Endothelial cell (in vitro differentiated cells): ENCODE results near the gene ZNF423. TPM values are rescaled to one million over a fixed set of nuclear protein-coding genes. Genes with fewer than 3 reads are reported as not detected.

Source experiments
- DNase-seq: peaks from one replicate; pipeline ENCODE4 v3.0.0; 2021; ENCODE audit warnings: low spot score
- H3K27ac Mint-ChIP-seq: one replicate; pipeline ENCODE4 v1.8.0; 2021; ENCODE audit warnings: mixed read lengths, inconsistent platforms; ENCODE audit not compliant: unreplicated experiment
- H3K27me3 Mint-ChIP-seq: one replicate; pipeline ENCODE4 v1.8.0; 2021; ENCODE audit warnings: mild to moderate bottlenecking, moderate library complexity, mixed read lengths, inconsistent platforms; ENCODE audit not compliant: unreplicated experiment
- H3K36me3 Mint-ChIP-seq: one replicate; pipeline ENCODE4 v1.8.0; 2021; ENCODE audit warnings: mild to moderate bottlenecking, low read depth, mixed read lengths, inconsistent platforms; ENCODE audit not compliant: unreplicated experiment
- H3K4me1 Mint-ChIP-seq: one replicate; pipeline ENCODE4 v1.8.0; 2021; ENCODE audit warnings: mild to moderate bottlenecking, mixed read lengths, inconsistent platforms; ENCODE audit not compliant: unreplicated experiment
- H3K4me3 Mint-ChIP-seq: one replicate; pipeline ENCODE4 v1.8.0; 2021; ENCODE audit warnings: mild to moderate bottlenecking, mixed read lengths, inconsistent platforms; ENCODE audit not compliant: unreplicated experiment
- H3K9me3 Mint-ChIP-seq: one replicate; pipeline ENCODE4 v1.8.0; 2021; ENCODE audit warnings: mixed read lengths, inconsistent platforms; ENCODE audit not compliant: unreplicated experiment
- total RNA-seq: library from RNA; stranded (reverse); fragmentation: NEBNext Ultra II Directional; extraction: Animal tissue kit (Norgen Biotek cat#: 25700); gene quantifications from one replicate; pipeline ENCODE4 v1.2.1, GENCODE V29; 2021; ENCODE audit not compliant: unreplicated experiment
- TF ChIP-seq, protein P1 (sequence below): fragments of 200-600 bp; sonication (generic); IDR thresholded peaks from one replicate; pipeline ENCODE4 v1.5.0; 2021; ENCODE audit warnings: antibody characterized with exemption; ENCODE audit not compliant: unreplicated experiment

Gene ZNF423
- total RNA-seq, 1 donor from 2014 or later: 44.8 TPM

DNA sequence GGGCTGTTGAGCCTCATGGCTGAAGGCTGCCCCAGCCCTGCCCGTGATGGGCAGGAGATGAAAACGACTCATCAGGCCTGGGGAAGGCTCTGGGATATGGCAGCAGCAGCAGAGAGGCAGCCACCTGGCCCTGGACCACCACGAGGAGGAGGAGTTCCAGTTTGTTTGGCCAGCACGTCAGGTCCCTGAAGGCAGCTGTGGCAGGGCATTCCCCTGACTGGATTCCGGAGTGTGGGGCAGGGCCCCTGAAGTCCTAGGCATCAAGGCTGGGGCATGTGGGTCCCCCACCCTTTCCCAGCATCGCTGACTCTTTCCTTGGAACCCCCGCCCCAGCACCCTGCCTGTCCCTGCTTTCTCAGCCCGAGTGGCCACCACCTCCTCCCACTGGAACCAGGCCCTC lies 197.4 kb downstream of the ZNF423 start:
- Mint-ChIP-seq H3K27ac (no peak overlapping the region), H3K36me3 (peaks cover 3% of the 10 kb centered on the region), H3K9me3 (no peaks in the 10 kb centered on the region), H3K27me3 (peaks cover 5% of the 10 kb centered on the region), H3K4me3 (no peak overlapping the region), H3K4me1 (no peaks in the 10 kb centered on the region)
- no peak for DNase-seq
- TF ChIP-seq, protein P1, sequence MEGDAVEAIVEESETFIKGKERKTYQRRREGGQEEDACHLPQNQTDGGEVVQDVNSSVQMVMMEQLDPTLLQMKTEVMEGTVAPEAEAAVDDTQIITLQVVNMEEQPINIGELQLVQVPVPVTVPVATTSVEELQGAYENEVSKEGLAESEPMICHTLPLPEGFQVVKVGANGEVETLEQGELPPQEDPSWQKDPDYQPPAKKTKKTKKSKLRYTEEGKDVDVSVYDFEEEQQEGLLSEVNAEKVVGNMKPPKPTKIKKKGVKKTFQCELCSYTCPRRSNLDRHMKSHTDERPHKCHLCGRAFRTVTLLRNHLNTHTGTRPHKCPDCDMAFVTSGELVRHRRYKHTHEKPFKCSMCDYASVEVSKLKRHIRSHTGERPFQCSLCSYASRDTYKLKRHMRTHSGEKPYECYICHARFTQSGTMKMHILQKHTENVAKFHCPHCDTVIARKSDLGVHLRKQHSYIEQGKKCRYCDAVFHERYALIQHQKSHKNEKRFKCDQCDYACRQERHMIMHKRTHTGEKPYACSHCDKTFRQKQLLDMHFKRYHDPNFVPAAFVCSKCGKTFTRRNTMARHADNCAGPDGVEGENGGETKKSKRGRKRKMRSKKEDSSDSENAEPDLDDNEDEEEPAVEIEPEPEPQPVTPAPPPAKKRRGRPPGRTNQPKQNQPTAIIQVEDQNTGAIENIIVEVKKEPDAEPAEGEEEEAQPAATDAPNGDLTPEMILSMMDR: no peak

DNA sequence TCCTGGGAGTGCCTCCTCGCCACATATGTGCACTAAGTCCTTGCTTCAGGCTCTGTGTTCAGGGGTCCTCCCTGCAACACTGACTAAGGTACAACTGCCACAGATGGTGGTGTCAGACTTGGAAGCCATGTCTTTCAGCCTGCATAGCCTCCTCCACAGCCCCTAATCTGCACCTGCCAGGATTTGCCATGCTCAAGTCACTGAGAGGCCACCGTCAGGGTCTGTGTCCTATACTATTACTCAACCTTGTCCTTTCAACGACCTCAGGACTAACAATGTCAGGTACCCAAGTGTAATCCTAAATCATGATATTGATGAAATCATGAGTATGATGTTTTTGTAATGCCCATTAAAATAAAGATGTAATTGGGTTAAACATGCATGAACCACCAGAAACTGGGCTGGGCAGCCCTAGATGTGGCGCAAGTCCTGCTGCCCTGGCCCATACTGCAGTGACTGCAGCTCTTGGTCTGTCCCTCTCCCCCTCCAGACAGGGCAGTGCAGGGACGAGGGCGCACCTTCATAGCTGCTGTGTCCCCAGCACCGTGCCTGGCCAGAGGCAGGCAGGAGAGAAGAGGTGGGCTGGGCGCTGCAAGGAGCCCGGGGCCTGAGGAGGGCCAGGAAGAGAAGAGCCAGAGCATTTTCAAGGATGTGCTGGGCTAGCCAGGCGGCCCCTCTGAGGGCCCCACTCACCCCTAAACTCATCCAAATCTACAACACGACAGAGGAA lies 198.0 kb downstream of the ZNF423 start:
- H3K27ac Mint-ChIP-seq: no peak overlapping the region
- peaks cover 3% of the 10 kb centered on the region for H3K36me3 Mint-ChIP-seq
- no peak for DNase-seq
- H3K27me3 Mint-ChIP-seq: peaks cover 5% of the 10 kb centered on the region
- H3K9me3 Mint-ChIP-seq: no peaks in the 10 kb centered on the region
- H3K4me3 Mint-ChIP-seq: no peak overlapping the region
- no peaks in the 10 kb centered on the region for H3K4me1 Mint-ChIP-seq
- TF ChIP-seq, protein P1: no peak

DNA sequence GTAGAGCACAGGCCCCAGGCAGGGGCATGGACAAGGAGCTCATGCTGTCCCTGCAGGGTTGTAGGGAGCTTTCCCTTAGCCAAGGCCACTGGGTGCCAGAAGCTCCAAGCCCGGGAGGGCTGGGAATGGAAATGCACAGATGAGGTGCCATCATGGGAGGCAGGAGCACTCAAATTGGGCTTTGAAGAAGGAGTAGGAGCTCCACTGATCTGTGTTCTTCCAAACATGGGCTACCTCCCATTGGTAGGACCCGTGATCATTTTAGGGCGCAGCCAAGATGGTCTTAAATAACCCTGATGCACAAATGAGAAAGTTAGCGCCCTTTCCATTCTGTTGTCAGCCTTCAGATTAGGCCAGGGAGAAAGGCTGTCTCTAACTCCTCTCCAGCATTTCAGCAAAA lies 201.5 kb downstream of the ZNF423 start:
- H3K27me3 Mint-ChIP-seq: peaks cover 10% of the 10 kb centered on the region
- TF ChIP-seq, protein P1: no peak
- H3K36me3 Mint-ChIP-seq: peaks cover 5% of the 10 kb centered on the region

DNA sequence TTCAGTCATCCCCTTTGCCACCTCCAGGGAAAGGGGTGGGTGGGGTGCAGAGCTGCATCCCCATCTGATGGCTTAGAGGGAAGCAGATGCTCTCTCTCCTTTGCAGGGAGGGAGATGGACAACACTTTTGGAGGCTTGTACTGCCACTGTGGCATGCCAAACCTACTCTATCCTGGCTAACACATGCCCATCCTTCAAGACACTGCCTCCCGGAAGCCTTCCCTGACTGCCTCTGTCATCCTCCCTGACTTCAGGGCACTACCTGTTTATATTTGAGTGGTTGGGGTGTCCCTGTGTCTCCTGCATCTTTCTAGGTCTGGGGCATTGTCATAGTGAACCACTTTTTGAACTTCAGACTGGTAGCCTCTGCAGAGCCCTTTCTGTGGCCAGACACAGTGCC lies 202.3 kb downstream of the ZNF423 start:
- no peak for DNase-seq
- no peak overlapping the region for H3K27ac Mint-ChIP-seq
- peaks cover 7% of the 10 kb centered on the region for H3K27me3 Mint-ChIP-seq
- H3K4me3 Mint-ChIP-seq: no peak overlapping the region
- TF ChIP-seq, protein P1: no peak
- no peaks in the 10 kb centered on the region for H3K4me1 Mint-ChIP-seq
- H3K36me3 Mint-ChIP-seq: peaks cover 6% of the 10 kb centered on the region
- no peaks in the 10 kb centered on the region for H3K9me3 Mint-ChIP-seq

More for the DNA sequence above, 201.5 kb downstream of the ZNF423 start:
- no peak overlapping the region for H3K4me3 Mint-ChIP-seq
- no peak for DNase-seq
- no peaks in the 10 kb centered on the region for H3K4me1 Mint-ChIP-seq
- H3K9me3 Mint-ChIP-seq: no peaks in the 10 kb centered on the region
- H3K27ac Mint-ChIP-seq: no peak overlapping the region

DNA sequence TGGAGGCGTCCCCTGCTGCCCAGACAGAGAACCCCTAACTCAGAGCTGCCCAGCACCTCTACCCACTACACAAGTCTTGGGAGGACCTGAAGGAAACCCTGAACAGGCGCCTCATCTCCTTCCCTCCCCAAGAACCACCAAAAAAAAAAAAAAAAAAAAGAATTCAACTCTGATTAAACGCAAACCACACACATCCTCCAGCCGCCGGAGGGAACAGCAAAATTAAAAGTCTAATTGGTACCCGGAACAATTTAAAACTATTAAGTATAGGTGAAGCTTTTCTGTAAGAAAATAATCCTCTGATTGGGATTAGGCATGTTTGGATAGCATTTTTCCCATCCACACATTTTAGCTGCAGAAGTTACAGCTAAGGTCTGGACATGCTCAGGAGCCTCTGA lies 202.7 kb downstream of the ZNF423 start:
- H3K36me3 Mint-ChIP-seq: peaks cover 7% of the 10 kb centered on the region
- H3K27ac Mint-ChIP-seq: no peak overlapping the region
- no peaks in the 10 kb centered on the region for H3K4me1 Mint-ChIP-seq
- no peak overlapping the region for H3K4me3 Mint-ChIP-seq
- H3K27me3 Mint-ChIP-seq: peaks cover 4% of the 10 kb centered on the region
- H3K9me3 Mint-ChIP-seq: no peaks in the 10 kb centered on the region
- TF ChIP-seq, protein P1: no peak
- no peak for DNase-seq
